Neural progenitor cell (in vitro differentiated cells): ENCODE results near the gene MXRA8.

Experiments
- EZH2 ChIP-seq: fragments of 200-600 bp; sonication (generic); IDR thresholded peaks from 2 replicates; pipeline ENCODE4 v1.6.1; 2017; ENCODE audit warnings: antibody characterized with exemption, mild to moderate bottlenecking, moderate library complexity
- EZH2phosphoT487 ChIP-seq: fragments of 200-600 bp; sonication (generic); IDR thresholded peaks from 2 replicates; pipeline ENCODE4 v1.6.1; 2017; ENCODE audit warnings: antibody characterized with exemption
- TF ChIP-seq, protein P1 (sequence below): fragments of 200-600 bp; sonication (generic); IDR thresholded peaks from 2 replicates; pipeline ENCODE4 v1.5.1; 2017; ENCODE audit warnings: antibody characterized with exemption, mild to moderate bottlenecking

- TF ChIP-seq, protein P1, sequence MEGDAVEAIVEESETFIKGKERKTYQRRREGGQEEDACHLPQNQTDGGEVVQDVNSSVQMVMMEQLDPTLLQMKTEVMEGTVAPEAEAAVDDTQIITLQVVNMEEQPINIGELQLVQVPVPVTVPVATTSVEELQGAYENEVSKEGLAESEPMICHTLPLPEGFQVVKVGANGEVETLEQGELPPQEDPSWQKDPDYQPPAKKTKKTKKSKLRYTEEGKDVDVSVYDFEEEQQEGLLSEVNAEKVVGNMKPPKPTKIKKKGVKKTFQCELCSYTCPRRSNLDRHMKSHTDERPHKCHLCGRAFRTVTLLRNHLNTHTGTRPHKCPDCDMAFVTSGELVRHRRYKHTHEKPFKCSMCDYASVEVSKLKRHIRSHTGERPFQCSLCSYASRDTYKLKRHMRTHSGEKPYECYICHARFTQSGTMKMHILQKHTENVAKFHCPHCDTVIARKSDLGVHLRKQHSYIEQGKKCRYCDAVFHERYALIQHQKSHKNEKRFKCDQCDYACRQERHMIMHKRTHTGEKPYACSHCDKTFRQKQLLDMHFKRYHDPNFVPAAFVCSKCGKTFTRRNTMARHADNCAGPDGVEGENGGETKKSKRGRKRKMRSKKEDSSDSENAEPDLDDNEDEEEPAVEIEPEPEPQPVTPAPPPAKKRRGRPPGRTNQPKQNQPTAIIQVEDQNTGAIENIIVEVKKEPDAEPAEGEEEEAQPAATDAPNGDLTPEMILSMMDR: no peak
- TF ChIP-seq EZH2phosphoT487 (no peak), EZH2 (no peak)
These were observed 30.1 kb downstream of the MXRA8 start for GRCh38 chr1:1328254-1328653.
